Spleen (tissue), 11 donors: ENCODE results near the gene ABTB2. TPM values are rescaled to one million over a fixed set of nuclear protein-coding genes. Genes with fewer than 3 reads are reported as not detected.

ENCODE experiments used
- DNase-seq: peaks from one replicate; pipeline ENCODE4 v3.0.0-alpha.2; 2020
- H3K27ac ChIP-seq, 8 donors: fragments of 200-600 bp; sonication (generic) in 7 of 8; 1 replicate in 4 of 8; 2 replicates in 4 of 8; pipeline versions ENCODE4 v1.5.0 to v1.8.0; 2016 to 2021; ENCODE audit warnings: inconsistent platforms in 4 of 8, mild to moderate bottlenecking in 4 of 8, moderate library complexity in 1 of 8
- H3K27me3 ChIP-seq, 7 donors: fragments of 200-600 bp; sonication (generic) in 6 of 7; replicated peaks in 1 of 7; 1 replicate in 4 of 7; 2 replicates in 3 of 7; pipeline versions ENCODE4 v1.5.0 to v1.8.0; 2016 to 2021; ENCODE audit warnings: inconsistent platforms in 3 of 7, mild to moderate bottlenecking in 1 of 7
- H3K36me3 ChIP-seq, 6 donors: fragments of 200-600 bp; sonication (generic) in 5 of 6; 1 replicate in 4 of 6; 2 replicates in 2 of 6; pipeline versions ENCODE4 v1.5.0 to v1.8.0; 2016 to 2021; ENCODE audit warnings: inconsistent platforms in 2 of 6
- H3K4me1 ChIP-seq, 6 donors: fragments of 200-600 bp; sonication (generic) in 5 of 6; 1 replicate in 3 of 6; 2 replicates in 3 of 6; pipeline versions ENCODE4 v1.5.0 to v1.8.0; 2016 to 2021; ENCODE audit warnings: inconsistent platforms in 3 of 6
- H3K4me3 ChIP-seq, 8 donors: fragments of 200-600 bp; sonication (generic) in 7 of 8; 1 replicate in 4 of 8; 2 replicates in 4 of 8; pipeline versions ENCODE4 v1.5.0 to v1.8.0; 2016 to 2021; ENCODE audit warnings: inconsistent platforms in 4 of 8, mild to moderate bottlenecking in 4 of 8, moderate library complexity in 2 of 8
- H3K9me3 ChIP-seq, 8 donors: fragments of 200-600 bp; sonication (generic) in 7 of 8; 1 replicate in 4 of 8; 2 replicates in 4 of 8; pipeline versions ENCODE4 v1.5.0 to v1.8.0; 2016 to 2021; ENCODE audit warnings: inconsistent platforms in 4 of 8
- POLR2A ChIP-seq, 3 donors: fragments of 450-650 bp; IDR thresholded peaks; one replicate each; pipeline ENCODE4 v1.5.1; 2017; ENCODE audit warnings: antibody characterized with exemption in 3 of 3, mild to moderate bottlenecking in 1 of 3
- POLR2AphosphoS5 ChIP-seq, 3 donors: sonication (generic); formaldehyde crosslinking; IDR thresholded peaks; one replicate each; pipeline ENCODE4 v1.5.1; 2017; ENCODE audit warnings: antibody characterized with exemption in 3 of 3
- WGBS, 5 donors: extraction: QIAGEN DNeasy Blood & Tissue Kit in 3 of 5; methylation state at CpG; one replicate each; pipeline versions ENCODE4 v1.1.5 to v1.1.7; 2013 to 2018; 5-methylcytosine and 5-hydroxymethylcytosine counted together
- intact Hi-C: fragments of 100-400 bp; cut with DNase I; formaldehyde crosslinking; loops from one replicate; pipeline ENCODE4 v1.15.0; 2023; ENCODE audit warnings: low total_unique reads
- polyA plus RNA-seq, 3 donors: library from polyadenylated mRNA; stranded (reverse); fragments of 200-250 nt; gene quantifications; one replicate each; pipeline ENCODE4 v1.2.1, GENCODE V29; 2013
- total RNA-seq, 7 donors: library from RNA; depleted of rRNA in 3 of 7; stranded (reverse); fragments of >200 nt in 3 of 7; fragmentation: NEBNext Ultra II Directional in 4 of 7; extraction: Animal tissue kit (Norgen Biotek cat#: 25700) in 4 of 7; gene quantifications; one replicate each; pipeline versions ENCODE4 v1.1.0 to v1.2.1, GENCODE V29; 2016 to 2021
- TF ChIP-seq, protein P1 (sequence below), 11 experiments: fragments of 200-600 bp in 7 of 11; fragments of 450-650 bp in 4 of 11; sonication (generic) in 4 of 11; IDR thresholded peaks in 8 of 11; conservative IDR thresholded peaks in 3 of 11; 1 replicate in 7 of 11; 2 replicates in 4 of 11; pipeline versions ENCODE4 v1.4.0 to v1.8.0; 2016 to 2021; ENCODE audit warnings: antibody characterized with exemption in 11 of 11, inconsistent platforms in 4 of 11, mild to moderate bottlenecking in 1 of 11
- donor health status: healthy with polysubstance abuse.
- donor health status: DM: no; HTN: no; CAD: no; lungs with moderate emphysema.
- donor health status: DM: no; HTN: no; CAD: no.
- donor health status: Bipolar disorder and iron deficiency.
- donor health status: healthy.
- donor health status: DM: no; HTN: no; CAD: no.
- donor health status: DM: yes; HTN: yes; CAD: no.

Gene ABTB2
- total and polyA plus RNA-seq, 10 donors, result 0.41 to 2.9 (median 1.7) TPM

DNA sequence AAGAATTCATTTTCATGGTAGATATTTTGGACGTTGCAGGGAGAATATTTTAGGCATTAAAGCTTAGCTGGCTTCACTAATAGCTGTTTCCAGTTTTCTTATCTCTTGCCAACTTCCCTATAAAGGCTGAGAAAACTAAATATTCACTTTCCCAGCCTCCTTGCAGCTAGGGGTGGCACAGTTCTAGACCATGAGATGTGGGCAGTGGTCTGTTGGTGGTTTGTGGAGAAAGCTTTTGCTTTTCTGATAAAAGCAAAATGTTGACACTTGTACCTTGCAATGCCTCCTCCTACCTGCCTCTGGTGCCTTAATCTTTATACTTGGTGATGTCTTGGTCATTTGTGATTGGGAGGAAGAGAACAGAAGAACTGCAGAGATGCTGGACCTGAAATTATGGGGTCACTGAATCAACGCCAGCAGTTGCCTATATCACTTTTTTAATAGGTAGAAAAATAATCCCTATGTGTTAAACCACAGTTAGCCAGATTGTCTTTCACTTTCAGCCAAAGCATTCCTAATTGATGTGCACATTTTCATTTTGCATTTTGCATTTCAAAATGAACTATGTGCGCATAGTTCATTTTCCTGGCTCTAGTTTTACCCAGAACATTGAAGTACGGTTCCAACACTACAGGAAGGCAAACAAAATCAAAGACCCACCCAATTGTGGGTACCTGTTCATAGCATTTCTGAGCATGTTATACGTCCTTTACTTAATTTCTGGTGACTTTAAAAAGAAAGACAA is 24.9 kb upstream of the ABTB2 start:
- intact Hi-C loops, result no loop called here
- Histone ChIP-seq H3K9me3 (peaks cover 0 to 14% (median 9%) of the 10 kb centered on the region in 8 donors), H3K27me3 (no peaks in the 10 kb centered on the region), H3K4me3 (no peak overlapping the region), H3K27ac (no peak overlapping the region), H3K36me3 (no peaks in the 10 kb centered on the region), H3K4me1 (no peaks in the 10 kb centered on the region)
- DNase-seq, result no peak
- no peak for TF ChIP-seq POLR2AphosphoS5 (IDR thresholded peaks at IDR 0.05)
- TF ChIP-seq, protein P1, sequence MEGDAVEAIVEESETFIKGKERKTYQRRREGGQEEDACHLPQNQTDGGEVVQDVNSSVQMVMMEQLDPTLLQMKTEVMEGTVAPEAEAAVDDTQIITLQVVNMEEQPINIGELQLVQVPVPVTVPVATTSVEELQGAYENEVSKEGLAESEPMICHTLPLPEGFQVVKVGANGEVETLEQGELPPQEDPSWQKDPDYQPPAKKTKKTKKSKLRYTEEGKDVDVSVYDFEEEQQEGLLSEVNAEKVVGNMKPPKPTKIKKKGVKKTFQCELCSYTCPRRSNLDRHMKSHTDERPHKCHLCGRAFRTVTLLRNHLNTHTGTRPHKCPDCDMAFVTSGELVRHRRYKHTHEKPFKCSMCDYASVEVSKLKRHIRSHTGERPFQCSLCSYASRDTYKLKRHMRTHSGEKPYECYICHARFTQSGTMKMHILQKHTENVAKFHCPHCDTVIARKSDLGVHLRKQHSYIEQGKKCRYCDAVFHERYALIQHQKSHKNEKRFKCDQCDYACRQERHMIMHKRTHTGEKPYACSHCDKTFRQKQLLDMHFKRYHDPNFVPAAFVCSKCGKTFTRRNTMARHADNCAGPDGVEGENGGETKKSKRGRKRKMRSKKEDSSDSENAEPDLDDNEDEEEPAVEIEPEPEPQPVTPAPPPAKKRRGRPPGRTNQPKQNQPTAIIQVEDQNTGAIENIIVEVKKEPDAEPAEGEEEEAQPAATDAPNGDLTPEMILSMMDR (IDR thresholded peaks at IDR 0.05 in 8 of 11, conservative IDR thresholded peaks at IDR 0.05 in 3 of 11), result no peak
- no peak for TF ChIP-seq POLR2A (IDR thresholded peaks at IDR 0.05)
- 53 to 74% (median 59%) methylated on average over 5 of the region's 5 CpGs for WGBS, 5 donors

- Histone ChIP-seq H3K36me3 (no peaks in the 10 kb centered on the region), H3K9me3 (peaks cover 0 to 24% (median 19%) of the 10 kb centered on the region in 8 donors), H3K4me1 (no peaks in the 10 kb centered on the region), H3K4me3 (no peak overlapping the region), H3K27me3 (no peaks in the 10 kb centered on the region), H3K27ac (no peak overlapping the region)
- no peak for DNase-seq
- intact Hi-C loops, result no loop called here
- no peak for TF ChIP-seq POLR2A (IDR thresholded peaks at IDR 0.05)
- no peak for TF ChIP-seq POLR2AphosphoS5 (IDR thresholded peaks at IDR 0.05)
- TF ChIP-seq, protein P1 (IDR thresholded peaks at IDR 0.05 in 8 of 11, conservative IDR thresholded peaks at IDR 0.05 in 3 of 11), result no peak
- 91 to 100% (median 94%) methylated on average over 1 of the region's 1 CpG for WGBS, 5 donors
These were observed 24.0 kb upstream of the ABTB2 start for GRCh38 chr11:34381775-34382174.

DNA sequence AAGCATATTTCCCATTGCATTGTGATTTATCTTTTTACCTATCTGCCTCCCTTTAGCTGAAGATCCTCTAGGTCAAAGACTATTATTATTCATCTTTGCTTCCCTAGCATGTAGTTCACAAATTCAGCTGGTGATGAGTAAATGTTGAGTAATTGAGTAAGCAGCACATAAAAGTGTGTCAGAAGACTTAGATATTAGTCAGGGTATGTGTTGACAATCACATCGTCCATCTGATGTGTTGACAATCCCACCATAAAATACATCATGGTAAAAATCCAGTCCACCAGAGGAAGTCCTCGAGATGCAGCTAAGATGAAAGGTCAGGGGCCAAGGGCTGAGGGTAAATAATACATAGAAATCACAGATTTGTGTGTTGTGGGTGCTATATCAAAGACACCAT is 22.9 kb upstream of the ABTB2 start:
- peaks cover 0 to 34% (median 29%) of the 10 kb centered on the region in 8 donors for H3K9me3 ChIP-seq
- no peaks in the 10 kb centered on the region for H3K4me1 ChIP-seq
- DNase-seq, result no peak
- WGBS, 5 donors, result 41 to 64% (median 57%) methylated on average over 2 of the region's 2 CpGs
- intact Hi-C loops, result no loop called here
- TF ChIP-seq POLR2AphosphoS5 (IDR thresholded peaks at IDR 0.05) (no peak), POLR2A (IDR thresholded peaks at IDR 0.05) (no peak)
- TF ChIP-seq, protein P1 (IDR thresholded peaks at IDR 0.05 in 8 of 11, conservative IDR thresholded peaks at IDR 0.05 in 3 of 11), result no peak
- H3K27me3 ChIP-seq, result no peaks in the 10 kb centered on the region
- H3K4me3 ChIP-seq, result no peak overlapping the region
- no peaks in the 10 kb centered on the region for H3K36me3 ChIP-seq
- H3K27ac ChIP-seq, result no peak overlapping the region

GRCh38 chr11:34379539-34379938 is 21.7 kb upstream of the ABTB2 start:
- Histone ChIP-seq H3K36me3 (no peaks in the 10 kb centered on the region), H3K9me3 (peaks cover 0 to 39% (median 32%) of the 10 kb centered on the region in 8 donors), H3K27me3 (no peaks in the 10 kb centered on the region), H3K27ac (no peak overlapping the region), H3K4me1 (no peaks in the 10 kb centered on the region), H3K4me3 (no peak overlapping the region)
- TF ChIP-seq, protein P1 (IDR thresholded peaks at IDR 0.05 in 8 of 11, conservative IDR thresholded peaks at IDR 0.05 in 3 of 11), result no peak
- TF ChIP-seq POLR2A (IDR thresholded peaks at IDR 0.05) (no peak), POLR2AphosphoS5 (IDR thresholded peaks at IDR 0.05) (no peak)
- 69 to 82% (median 74%) methylated on average over 1 of the region's 1 CpG for WGBS, 5 donors
- DNase-seq, result no peak
- intact Hi-C loops, result no loop called here
